Measurements from ENCODE around the gene PLA1A. TPM values are rescaled to one million over a fixed set of nuclear protein-coding genes. Genes with fewer than 3 reads are reported as not detected.

The PLA1A gene
- total RNA-seq, 1 donor from 2014 or later = 14.8 TPM

DNA sequence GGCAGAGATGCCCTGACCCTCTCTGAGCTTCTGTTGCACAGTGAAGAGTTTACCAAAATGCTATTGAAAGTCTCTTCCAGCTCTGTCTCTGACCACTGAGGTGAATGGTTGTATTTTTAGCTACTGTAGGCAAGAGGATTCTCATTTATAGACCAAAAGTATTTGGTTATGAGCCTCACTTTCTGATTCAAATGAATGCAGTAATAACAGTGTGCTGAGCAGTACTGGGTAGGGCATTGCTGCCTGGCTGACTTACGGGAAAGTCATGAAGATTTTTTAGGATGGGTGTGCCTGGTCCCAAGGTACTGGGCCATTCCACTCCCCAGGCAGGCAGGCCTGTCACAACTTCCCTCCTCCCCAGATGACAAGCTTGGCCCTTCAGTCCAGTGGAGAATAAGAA is 15.5 kb downstream of the PLA1A start:
- no peak for DNase-seq

DNA sequence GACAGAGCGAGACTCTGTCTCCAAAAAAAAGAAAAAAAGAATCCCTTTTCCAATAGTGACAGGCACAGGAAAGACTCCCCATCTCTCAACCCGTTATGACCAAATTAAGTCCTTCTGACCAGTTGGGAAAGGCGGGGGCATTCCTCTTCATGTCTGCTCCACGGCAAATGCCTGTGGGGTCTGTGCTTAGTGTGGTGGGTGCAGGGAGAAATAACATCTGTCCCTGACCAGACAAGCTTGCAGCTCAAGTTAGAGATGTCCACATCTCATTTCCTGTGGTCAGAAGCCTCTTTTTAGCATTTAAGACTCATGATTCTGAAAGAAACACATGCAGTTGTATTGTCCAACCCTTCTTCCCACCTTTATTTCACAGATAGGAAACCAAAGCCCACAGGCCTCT is 16.2 kb downstream of the PLA1A start:
- no peak for DNase-seq

DNA sequence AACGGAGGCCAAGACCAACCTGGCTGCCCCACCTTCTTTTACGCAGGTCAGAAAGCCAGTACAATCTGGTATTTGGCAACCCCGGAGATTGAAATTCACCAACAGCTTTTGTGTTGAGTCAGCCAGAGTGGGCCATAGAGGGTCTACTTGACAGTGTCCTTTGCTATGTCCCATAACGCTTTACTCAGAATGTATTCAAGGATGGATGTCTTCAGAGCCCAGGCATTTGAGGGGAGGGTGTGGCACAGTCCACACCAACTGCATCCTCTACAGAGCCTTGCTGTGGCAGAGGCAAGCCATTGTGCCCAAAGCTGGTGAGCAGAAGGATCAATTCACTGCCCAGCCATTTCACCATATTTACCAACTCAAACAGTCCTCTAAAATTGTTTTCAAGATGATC is 18.4 kb downstream of the PLA1A start:
- no peak for DNase-seq

- DNase-seq = peak; percentile 23
These were observed 21.4 kb downstream of the PLA1A start for GRCh38 chr3:119619094-119619493.

GRCh38 chr3:119620899-119621298 is 23.2 kb downstream of the PLA1A start:
- no peak for DNase-seq

GRCh38 chr3:119624002-119624720 is 26.5 kb downstream of the PLA1A start:
- no peak for DNase-seq

DNA sequence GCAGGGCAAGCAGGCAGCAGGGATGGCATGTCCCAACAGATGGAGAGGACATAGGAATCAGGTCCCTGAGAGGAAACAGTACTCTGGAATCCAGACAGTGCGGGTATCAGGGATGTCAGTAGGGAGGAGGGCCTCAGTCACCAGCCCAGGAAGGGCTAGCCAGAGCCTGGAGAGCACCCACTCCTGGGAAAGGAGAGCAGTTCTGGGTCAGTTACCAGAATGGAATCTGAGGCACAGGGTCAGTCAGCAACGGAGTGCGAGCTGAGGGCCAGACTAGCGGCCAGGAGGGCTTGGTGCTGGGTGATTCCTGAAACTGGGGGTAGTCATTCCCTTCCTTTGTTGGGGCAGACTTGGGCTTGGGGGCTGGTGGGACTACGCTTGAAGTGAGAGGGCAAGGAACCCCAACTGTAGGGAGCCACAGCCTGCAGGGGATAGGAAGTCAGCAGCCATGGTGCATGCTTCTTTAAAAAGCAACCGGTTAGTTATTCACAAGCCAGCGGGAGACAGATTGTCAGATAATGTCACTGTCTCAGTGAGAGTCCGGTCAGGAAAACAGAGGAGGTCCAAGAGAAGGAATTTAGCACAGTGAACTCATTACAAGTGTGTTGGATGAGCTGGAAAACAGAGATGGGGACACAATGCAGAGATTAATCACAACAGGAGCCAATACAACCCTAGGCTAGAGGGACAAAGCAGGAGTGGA is 27.9 kb downstream of the PLA1A start:
- DNase-seq = no peak

DNA sequence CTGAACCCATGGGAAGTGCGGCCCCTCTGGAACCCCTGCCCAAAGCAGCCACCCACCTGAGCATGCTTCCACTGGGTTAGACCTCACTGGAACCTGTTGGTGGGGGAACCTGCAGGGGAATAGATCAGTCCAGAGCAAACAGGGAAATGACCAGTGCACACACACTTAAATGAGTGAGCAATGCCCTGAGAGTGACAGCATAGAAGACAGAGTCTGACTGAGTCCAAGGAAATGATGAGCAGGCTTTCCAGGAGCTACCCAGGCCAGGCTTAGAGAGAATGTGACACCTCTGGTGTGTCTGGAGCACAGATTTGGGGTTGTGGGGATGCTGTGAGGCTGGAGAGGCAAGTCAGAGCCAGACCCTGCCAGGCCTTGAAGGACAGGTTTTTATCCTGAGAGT is 28.5 kb downstream of the PLA1A start:
- no peak for DNase-seq

DNA sequence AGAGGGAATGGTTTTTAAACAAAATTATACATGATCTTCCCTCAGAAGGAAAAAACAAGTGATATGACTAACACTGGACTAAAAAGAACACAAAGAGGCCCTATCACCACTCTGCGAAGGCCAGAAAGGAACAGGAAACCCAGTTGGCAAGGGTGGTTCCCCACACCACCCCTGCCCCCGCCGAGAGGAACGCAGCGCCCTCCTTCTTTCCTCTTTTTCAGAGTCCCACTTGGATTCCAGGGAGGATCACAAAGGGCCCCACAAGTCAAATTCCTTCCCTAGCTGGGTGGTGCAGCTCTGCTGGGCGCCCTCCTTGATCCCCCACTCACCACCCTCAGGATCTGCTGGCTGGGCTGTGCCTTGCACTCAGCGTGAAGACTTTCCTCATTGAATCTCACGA is 29.8 kb downstream of the PLA1A start:
- peak; percentile 55 for DNase-seq

- no peak for DNase-seq
These were observed 30.7 kb downstream of the PLA1A start for GRCh38 chr3:119628390-119628789.

- DNase-seq = peak; percentile 40
These were observed 31.2 kb downstream of the PLA1A start for GRCh38 chr3:119628816-119629445.

GRCh38 chr3:119630128-119630879 is 32.6 kb downstream of the PLA1A start:
- DNase-seq = peak; percentile 80

DNA sequence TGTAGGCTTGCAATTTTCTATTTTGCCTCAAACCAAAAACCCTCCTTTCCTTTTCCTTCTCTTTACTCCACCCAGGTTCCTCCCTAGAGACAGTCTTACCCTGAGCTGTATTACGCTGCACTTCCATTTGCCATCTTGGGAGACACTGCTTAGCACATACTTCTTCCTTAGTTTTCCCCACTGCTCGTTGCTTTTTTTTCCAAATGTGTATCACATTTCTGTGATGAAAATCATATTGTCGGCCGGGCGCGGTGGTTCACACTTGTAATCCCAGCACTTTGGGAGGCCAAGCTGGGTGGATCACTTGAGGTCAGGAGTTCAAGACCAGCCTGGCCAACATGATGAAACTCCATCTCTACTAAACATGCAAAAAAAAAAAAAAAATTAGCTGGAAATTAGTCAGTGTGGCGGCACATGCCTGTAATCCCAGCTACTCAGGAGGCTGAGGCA is 33.2 kb downstream of the PLA1A start:
- no peak for DNase-seq

GRCh38 chr3:119631516-119631915 is 33.8 kb downstream of the PLA1A start:
- no peak for DNase-seq

DNA sequence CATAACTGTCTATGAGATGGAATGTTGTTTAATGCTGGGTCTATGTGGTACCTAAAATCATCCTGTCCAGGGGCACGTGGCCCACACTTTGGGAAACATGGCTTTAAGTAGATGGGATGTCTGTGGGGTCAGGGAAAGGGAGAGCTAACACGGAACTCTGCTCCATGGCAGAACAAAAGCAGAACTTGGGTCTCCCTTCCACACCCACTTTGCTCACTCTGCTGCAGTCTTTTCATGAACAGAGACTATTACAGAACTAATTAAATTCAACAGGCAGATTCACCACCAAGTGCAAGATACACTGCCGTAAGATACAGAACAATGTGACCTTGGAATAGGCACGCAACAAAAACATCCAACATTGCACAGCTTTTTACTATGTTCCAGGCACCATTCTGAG is 34.5 kb downstream of the PLA1A start:
- no peak for DNase-seq

DNA sequence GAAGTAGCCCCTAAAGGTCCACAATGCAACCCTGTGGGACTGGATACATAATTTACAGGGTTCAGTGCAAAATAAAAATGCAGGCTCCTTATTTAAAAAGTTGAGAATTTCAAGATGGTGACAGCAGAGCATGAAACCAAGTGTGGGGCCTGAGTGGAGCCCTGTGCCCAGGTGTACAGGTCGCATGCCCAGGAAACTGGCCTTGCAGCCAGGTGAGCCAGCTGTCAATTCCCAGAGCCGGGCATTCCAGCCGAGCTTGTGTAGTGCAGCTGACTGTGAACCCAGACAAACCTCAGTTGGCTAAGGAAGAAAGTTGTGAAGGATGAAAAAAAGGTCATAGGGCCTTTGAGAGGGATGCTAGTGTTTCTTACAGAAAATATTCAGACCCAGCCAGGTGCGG is 35.1 kb downstream of the PLA1A start:
- DNase-seq = no peak

- DNase-seq = no peak
These were observed 38.0 kb downstream of the PLA1A start for GRCh38 chr3:119635719-119636118.

GRCh38 chr3:119636249-119636648 is 38.6 kb downstream of the PLA1A start:
- DNase-seq = peak; percentile 77

- DNase-seq = no peak
These were observed 39.4 kb downstream of the PLA1A start for GRCh38 chr3:119636891-119637611.

- DNase-seq = peak; percentile 91
These were observed 40.2 kb downstream of the PLA1A start for GRCh38 chr3:119637679-119638477.
